Measurements from ENCODE around the gene HIRIP3.

HIRIP3 gene

GRCh38 chr16:30006659-30007377 is 11.4 kb upstream of the HIRIP3 start:
- TF ChIP-seq GATA2 (IDR thresholded peaks at IDR 0.05; ENCODE audit: low read depth, low read length) (no peak), GATA3 (IDR thresholded peaks at IDR 0.05; ENCODE audit: low read depth, low read length) (no peak)

- no peak for TF ChIP-seq GATA2 (IDR thresholded peaks at IDR 0.05; ENCODE audit: low read depth, low read length)
- TF ChIP-seq GATA3 (IDR thresholded peaks at IDR 0.05; ENCODE audit: low read depth, low read length): no peak
Observed at GRCh38 chr16:30006095-30006473, 10.7 kb upstream of the HIRIP3 start.

GRCh38 chr16:30005341-30006094 is 10.1 kb upstream of the HIRIP3 start:
- TF ChIP-seq GATA3 (IDR thresholded peaks at IDR 0.05; ENCODE audit: low read depth, low read length): no peak
- no peak for TF ChIP-seq GATA2 (IDR thresholded peaks at IDR 0.05; ENCODE audit: low read depth, low read length)

- TF ChIP-seq GATA2 (IDR thresholded peaks at IDR 0.05; ENCODE audit: low read depth, low read length) (no peak), GATA3 (IDR thresholded peaks at IDR 0.05; ENCODE audit: low read depth, low read length) (no peak)
Observed at GRCh38 chr16:30004811-30005242, 9.4 kb upstream of the HIRIP3 start.

- no peak for TF ChIP-seq GATA3 (IDR thresholded peaks at IDR 0.05; ENCODE audit: low read depth, low read length)
- no peak for TF ChIP-seq GATA2 (IDR thresholded peaks at IDR 0.05; ENCODE audit: low read depth, low read length)
Observed at GRCh38 chr16:30004424-30004776, 9.0 kb upstream of the HIRIP3 start.

- TF ChIP-seq GATA2 (IDR thresholded peaks at IDR 0.05; ENCODE audit: low read depth, low read length) (no peak), GATA3 (IDR thresholded peaks at IDR 0.05; ENCODE audit: low read depth, low read length) (no peak)
Observed at GRCh38 chr16:30003670-30004423, 8.4 kb upstream of the HIRIP3 start.

- TF ChIP-seq GATA2 (IDR thresholded peaks at IDR 0.05; ENCODE audit: low read depth, low read length): no peak
- no peak for TF ChIP-seq GATA3 (IDR thresholded peaks at IDR 0.05; ENCODE audit: low read depth, low read length)
Observed at GRCh38 chr16:30002614-30003346, 7.4 kb upstream of the HIRIP3 start.

GRCh38 chr16:30000735-30001631 is 5.6 kb upstream of the HIRIP3 start:
- no peak for TF ChIP-seq GATA3 (IDR thresholded peaks at IDR 0.05; ENCODE audit: low read depth, low read length)
- TF ChIP-seq GATA2 (IDR thresholded peaks at IDR 0.05; ENCODE audit: low read depth, low read length): no peak

- TF ChIP-seq GATA3 (IDR thresholded peaks at IDR 0.05; ENCODE audit: low read depth, low read length) (no peak), GATA2 (IDR thresholded peaks at IDR 0.05; ENCODE audit: low read depth, low read length) (no peak)
Observed at GRCh38 chr16:29999605-30000004, 4.2 kb upstream of the HIRIP3 start.

GRCh38 chr16:29996766-29997250 is 1.4 kb upstream of the HIRIP3 start:
- TF ChIP-seq GATA2 (IDR thresholded peaks at IDR 0.05; ENCODE audit: low read depth, low read length) (no peak), GATA3 (IDR thresholded peaks at IDR 0.05; ENCODE audit: low read depth, low read length) (no peak)

GRCh38 chr16:29995911-29996765 is 721 bp upstream of the HIRIP3 start, which contains the start of gene INO80E:
TSS of gene INO80E (plus strand) at chr16:29996241. CDS start at chr16:29996311, 70 bp downstream.
- TF ChIP-seq GATA2 (IDR thresholded peaks at IDR 0.05; ENCODE audit: low read depth, low read length) (no peak), GATA3 (IDR thresholded peaks at IDR 0.05; ENCODE audit: low read depth, low read length) (no peak)

Data from SH-SY5Y (cell line).